ENCODE measurements around the gene SLC17A4. TPM values are rescaled to one million over a fixed set of nuclear protein-coding genes. Genes with fewer than 3 reads are reported as not detected.

The SLC17A4 gene
- total RNA-seq, 1 donor from 2014 or later = not detected

DNA sequence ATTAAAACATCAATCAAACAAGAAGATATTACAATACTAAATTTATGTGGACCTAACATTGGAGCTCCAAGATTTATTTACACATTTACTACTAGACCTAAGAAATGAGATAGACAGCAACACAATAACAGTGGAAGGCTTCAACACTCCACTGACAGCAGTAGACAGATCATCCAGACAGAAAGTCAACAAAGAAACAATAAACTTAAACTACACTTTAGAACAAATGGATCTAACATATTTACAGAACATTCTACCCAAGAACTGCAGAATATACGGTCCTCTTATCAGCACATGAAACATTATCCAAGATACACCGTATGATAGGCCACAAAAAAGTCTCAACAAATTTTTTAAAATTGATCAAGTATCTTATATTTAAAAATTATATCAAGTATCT, 50.3 kb downstream of the SLC17A4 start:
- Mint-ChIP-seq H3K4me1 (no peaks in the 10 kb centered on the region), H3K4me3 (no peak overlapping the region), H3K9me3 (no peaks in the 10 kb centered on the region), H3K36me3 (ENCODE audit: low read depth) (no peaks in the 10 kb centered on the region), H3K27ac (no peak overlapping the region), H3K27me3 (peaks cover 25% of the 10 kb centered on the region)
- DNase-seq = no peak
- intact Hi-C loops (cut with micrococcal nuclease) = no loop called here

DNA sequence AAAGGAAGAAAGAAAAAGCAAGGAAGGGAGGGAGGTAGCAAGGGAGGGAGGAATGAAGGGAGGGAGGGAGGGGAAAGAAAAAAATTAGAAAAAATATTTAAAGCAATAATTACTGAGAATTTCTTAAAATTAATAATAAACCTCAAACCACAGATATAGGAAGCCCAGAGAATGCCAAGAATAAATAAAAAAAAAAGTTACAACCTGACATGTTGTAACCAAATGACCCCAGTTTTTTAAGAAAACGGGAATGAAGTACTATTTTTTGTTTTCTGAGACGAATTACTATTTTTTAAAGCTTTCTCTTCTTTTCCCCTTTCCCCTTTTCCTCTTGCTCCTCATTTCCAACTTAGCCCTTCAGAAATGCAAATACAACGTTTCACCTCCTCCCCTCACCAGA, 60.7 kb downstream of the SLC17A4 start:
- intact Hi-C loops (cut with micrococcal nuclease) = no loop called here
- no peaks in the 10 kb centered on the region for H3K36me3 Mint-ChIP-seq (ENCODE audit: low read depth)
- no peak overlapping the region for H3K4me3 Mint-ChIP-seq
- no peak for DNase-seq
- H3K9me3 Mint-ChIP-seq = no peaks in the 10 kb centered on the region
- H3K27ac Mint-ChIP-seq = no peak overlapping the region
- H3K27me3 Mint-ChIP-seq = peaks cover 25% of the 10 kb centered on the region
- no peaks in the 10 kb centered on the region for H3K4me1 Mint-ChIP-seq

DNA sequence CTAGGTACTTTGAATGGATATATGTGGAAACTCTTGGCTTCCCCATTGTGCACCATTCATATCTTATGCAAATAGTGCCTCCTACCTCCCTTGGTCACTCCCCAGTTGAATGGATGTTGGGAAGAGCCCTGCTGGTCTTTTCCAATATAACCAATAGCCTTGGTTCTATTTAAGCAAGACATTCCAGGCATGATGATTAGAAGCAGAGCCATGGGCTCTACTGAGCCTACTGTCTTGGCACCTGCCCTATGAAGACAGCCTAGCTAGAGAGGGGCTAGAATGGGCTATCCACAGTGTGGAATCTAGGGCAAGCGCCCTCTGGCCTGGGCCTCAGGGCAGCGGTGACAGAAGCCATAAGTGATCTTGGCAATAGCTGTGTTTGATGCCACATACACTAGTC, 61.7 kb downstream of the SLC17A4 start:
- no peaks in the 10 kb centered on the region for H3K36me3 Mint-ChIP-seq (ENCODE audit: low read depth)
- no peak for DNase-seq
- no peak overlapping the region for H3K27ac Mint-ChIP-seq
- intact Hi-C loops (cut with micrococcal nuclease) = no loop called here
- H3K4me1 Mint-ChIP-seq = peaks cover 1% of the 10 kb centered on the region
- no peak overlapping the region for H3K4me3 Mint-ChIP-seq
- peaks cover 21% of the 10 kb centered on the region for H3K27me3 Mint-ChIP-seq
- no peaks in the 10 kb centered on the region for H3K9me3 Mint-ChIP-seq

DNA sequence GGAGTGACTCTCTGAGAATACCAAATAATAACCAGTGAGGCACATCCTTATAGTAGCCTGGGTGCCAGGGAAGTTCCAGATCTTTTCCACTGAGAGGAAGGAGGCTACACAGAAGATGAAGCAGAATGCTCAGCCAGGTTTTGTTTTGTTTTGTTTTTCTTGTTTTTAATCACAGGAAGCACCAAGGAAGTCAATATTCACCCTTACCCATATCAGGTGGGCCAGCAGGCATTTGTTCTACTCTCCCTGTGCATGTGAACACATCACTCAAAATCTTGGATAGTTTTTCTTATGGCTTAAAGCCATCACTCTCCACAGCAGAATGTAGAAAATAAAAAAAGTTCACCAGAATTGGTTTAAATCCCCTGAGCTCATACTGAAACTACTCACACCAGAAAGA, 66.8 kb downstream of the SLC17A4 start:
- intact Hi-C loops (cut with micrococcal nuclease) = no loop called here
- Mint-ChIP-seq H3K9me3 (peaks cover 4% of the 10 kb centered on the region), H3K27ac (no peak overlapping the region), H3K4me1 (peaks cover 4% of the 10 kb centered on the region), H3K4me3 (no peak overlapping the region), H3K36me3 (ENCODE audit: low read depth) (no peaks in the 10 kb centered on the region), H3K27me3 (peaks cover 32% of the 10 kb centered on the region)
- DNase-seq = no peak

DNA sequence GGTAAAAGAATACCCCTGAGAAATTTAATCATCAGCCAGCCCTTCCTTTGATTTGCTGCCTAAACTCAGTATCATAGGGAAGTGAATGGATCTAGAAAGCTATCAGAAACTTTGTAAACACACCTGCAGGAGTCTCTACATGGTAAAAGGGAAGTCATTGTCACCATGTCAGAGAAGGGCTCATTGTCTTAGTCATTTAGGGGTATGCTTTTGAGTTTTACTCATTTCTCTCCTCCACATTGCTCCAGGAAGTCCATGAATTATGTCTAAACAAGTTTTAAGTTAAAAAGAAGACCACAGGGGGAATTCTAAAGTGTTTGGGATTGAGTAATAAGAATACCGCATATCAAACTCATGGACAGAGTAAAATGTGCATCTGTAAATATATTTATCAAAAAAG, 74.8 kb downstream of the SLC17A4 start:
- peaks cover 7% of the 10 kb centered on the region for H3K9me3 Mint-ChIP-seq
- no peak overlapping the region for H3K27ac Mint-ChIP-seq
- H3K27me3 Mint-ChIP-seq = peaks cover 26% of the 10 kb centered on the region
- intact Hi-C loops (cut with micrococcal nuclease) = loop anchor here (1.0 kb wide), 1 partner anchor 13 kb away; no protein-coding TSS in a partner anchor
- DNase-seq = no peak
- H3K4me1 Mint-ChIP-seq = peaks cover 5% of the 10 kb centered on the region
- H3K4me3 Mint-ChIP-seq = no peak overlapping the region
- no peaks in the 10 kb centered on the region for H3K36me3 Mint-ChIP-seq (ENCODE audit: low read depth)

DNA sequence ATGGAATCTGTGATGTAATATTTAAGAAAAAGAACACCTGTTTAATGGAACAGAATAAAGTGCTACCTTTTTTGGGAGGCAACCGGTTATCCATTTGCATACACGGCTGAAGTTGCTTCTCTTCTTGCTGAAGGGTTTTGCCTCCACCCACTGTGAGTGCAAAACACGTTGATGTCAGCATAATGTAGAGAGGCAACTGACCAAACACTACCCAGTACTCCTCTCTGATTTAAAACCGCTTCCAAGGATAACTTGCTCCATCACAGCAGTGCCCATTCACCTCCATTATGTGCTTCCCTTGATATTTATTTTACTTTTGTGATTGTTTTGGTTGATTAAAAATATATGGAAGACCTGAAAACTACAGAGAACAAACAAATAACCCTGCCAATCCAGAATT, 75.9 kb downstream of the SLC17A4 start:
- peaks cover 5% of the 10 kb centered on the region for H3K9me3 Mint-ChIP-seq
- H3K27me3 Mint-ChIP-seq = peaks cover 21% of the 10 kb centered on the region
- H3K36me3 Mint-ChIP-seq (ENCODE audit: low read depth) = no peaks in the 10 kb centered on the region
- no peak overlapping the region for H3K27ac Mint-ChIP-seq
- peaks cover 5% of the 10 kb centered on the region for H3K4me1 Mint-ChIP-seq
- intact Hi-C loops (cut with micrococcal nuclease) = no loop called here
- H3K4me3 Mint-ChIP-seq = no peak overlapping the region
- no peak for DNase-seq

Other genes starting within 250 kb of the SLC17A4 start
- not detected in 2 replicates for gene SCGN, start 102.5 kb upstream of the SLC17A4 start, total RNA-seq
- gene SLC17A1, start 77.3 kb downstream of the SLC17A4 start, total RNA-seq = 0.28 TPM in 1 of 2 replicates, not detected in the other
- gene SLC17A3, start 119.5 kb downstream of the SLC17A4 start, total RNA-seq = 0.58 and 0.99 TPM in 2 replicates
- gene SLC17A2, start 175.9 kb downstream of the SLC17A4 start, total RNA-seq = 0.14 TPM in 1 of 2 replicates, not detected in the other
- gene TRIM38, start 208.1 kb downstream of the SLC17A4 start, total RNA-seq = 23.0 and 24.5 TPM in 2 replicates

All from activated CD4-positive, alpha-beta T cell treated with anti-CD3 and anti-CD28 coated beads, Interleukin-2, amount 10 ng/mL, durations not matched to agents 24 days and 14 days (primary cell).